Measurements from ENCODE around the gene PAPSS2. TPM values are rescaled to one million over a fixed set of nuclear protein-coding genes. Genes with fewer than 3 reads are reported as not detected.

Gene PAPSS2
- total and polyA plus RNA-seq, 8 donors, result 1.3 to 17.3 (median 10.8) TPM

DNA sequence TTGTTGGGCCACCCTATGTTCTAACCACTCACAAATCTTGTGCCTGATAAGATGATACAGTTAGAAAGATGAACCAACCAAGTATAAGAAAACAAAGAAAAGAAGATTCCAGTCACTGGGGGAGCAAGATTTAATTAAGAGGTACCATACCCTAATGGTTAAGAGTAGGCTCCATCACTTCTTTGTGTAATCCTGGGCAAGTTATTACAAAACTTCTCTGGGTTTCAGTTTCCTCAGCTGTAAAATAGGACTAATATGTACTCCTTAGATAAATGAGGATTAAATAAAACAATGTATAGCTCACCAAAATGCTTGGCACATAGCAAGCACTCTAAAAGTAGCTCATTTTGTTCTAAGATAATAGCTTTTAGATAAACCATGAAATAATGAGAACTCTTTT lies 99.9 kb downstream of the PAPSS2 start:
- Histone ChIP-seq H3K9me3 (no peaks in the 10 kb centered on the region), H3K27me3 (no peaks in the 10 kb centered on the region), H3K4me3 (no peak overlapping the region), H3K27ac (no peak overlapping the region), H3K36me3 (peaks cover under 1 to 46% (median 43%) of the 10 kb centered on the region in 4 donors), H3K4me1 (peaks cover 0 to 7% (median 0%) of the 10 kb centered on the region in 4 donors)
- no peak for DNase-seq
- intact Hi-C loops (cut with DNase I; ENCODE audit: low total_unique reads), result no loop called here
- TF ChIP-seq EP300 (IDR thresholded peaks at IDR 0.05), result no peak
- no peak for TF ChIP-seq POLR2AphosphoS5 (IDR thresholded peaks at IDR 0.05)
- TF ChIP-seq POLR2A (IDR thresholded peaks at IDR 0.05), result no peak
- TF ChIP-seq, protein P1, sequence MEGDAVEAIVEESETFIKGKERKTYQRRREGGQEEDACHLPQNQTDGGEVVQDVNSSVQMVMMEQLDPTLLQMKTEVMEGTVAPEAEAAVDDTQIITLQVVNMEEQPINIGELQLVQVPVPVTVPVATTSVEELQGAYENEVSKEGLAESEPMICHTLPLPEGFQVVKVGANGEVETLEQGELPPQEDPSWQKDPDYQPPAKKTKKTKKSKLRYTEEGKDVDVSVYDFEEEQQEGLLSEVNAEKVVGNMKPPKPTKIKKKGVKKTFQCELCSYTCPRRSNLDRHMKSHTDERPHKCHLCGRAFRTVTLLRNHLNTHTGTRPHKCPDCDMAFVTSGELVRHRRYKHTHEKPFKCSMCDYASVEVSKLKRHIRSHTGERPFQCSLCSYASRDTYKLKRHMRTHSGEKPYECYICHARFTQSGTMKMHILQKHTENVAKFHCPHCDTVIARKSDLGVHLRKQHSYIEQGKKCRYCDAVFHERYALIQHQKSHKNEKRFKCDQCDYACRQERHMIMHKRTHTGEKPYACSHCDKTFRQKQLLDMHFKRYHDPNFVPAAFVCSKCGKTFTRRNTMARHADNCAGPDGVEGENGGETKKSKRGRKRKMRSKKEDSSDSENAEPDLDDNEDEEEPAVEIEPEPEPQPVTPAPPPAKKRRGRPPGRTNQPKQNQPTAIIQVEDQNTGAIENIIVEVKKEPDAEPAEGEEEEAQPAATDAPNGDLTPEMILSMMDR (IDR thresholded peaks at IDR 0.05), result no peak

DNA sequence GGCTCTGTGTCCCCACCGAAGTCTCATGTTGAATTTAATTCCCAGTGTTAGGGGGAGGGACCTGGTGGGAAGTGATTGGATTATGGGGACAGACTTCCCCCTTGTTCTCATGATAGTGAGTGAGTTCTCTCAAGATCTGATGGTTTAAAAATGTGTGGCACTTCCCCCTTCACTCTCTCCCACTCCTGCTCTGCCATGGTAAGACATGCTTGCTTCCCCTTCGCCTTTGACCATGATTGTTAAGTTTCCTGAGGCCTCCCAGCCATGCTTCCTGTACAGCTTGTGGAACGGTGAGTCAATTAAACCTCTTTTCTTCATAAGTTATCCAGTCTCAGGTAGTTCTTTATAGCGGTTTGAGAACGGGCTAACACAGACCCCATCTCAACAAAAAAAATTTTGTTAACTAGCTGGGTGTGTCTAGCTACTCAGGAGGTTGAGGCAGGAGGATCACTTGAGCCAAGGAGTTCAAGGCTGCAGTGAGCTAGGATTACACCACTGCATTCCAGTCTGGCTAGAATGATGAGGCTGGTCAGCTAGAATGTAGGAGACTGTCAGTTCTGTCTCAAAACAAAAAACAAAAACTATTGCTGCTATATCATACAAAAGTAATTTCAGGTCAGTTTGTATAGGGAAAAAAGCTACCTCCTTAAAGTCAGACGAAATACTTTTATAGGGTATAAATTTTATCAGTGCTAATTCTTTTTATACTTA lies 100.7 kb downstream of the PAPSS2 start:
- intact Hi-C loops (cut with DNase I; ENCODE audit: low total_unique reads), result no loop called here
- Histone ChIP-seq H3K9me3 (no peaks in the 10 kb centered on the region), H3K27me3 (no peaks in the 10 kb centered on the region), H3K4me1 (peaks cover 0 to 7% (median 0%) of the 10 kb centered on the region in 4 donors), H3K36me3 (peaks cover 0 to 41% (median 37%) of the 10 kb centered on the region in 4 donors), H3K27ac (no peak overlapping the region), H3K4me3 (no peak overlapping the region)
- no peak for TF ChIP-seq POLR2A (IDR thresholded peaks at IDR 0.05)
- DNase-seq, result no peak
- 79 to 89% (median 86%) methylated on average over 6 of the region's 6 CpGs for WGBS, 5 donors

DNA sequence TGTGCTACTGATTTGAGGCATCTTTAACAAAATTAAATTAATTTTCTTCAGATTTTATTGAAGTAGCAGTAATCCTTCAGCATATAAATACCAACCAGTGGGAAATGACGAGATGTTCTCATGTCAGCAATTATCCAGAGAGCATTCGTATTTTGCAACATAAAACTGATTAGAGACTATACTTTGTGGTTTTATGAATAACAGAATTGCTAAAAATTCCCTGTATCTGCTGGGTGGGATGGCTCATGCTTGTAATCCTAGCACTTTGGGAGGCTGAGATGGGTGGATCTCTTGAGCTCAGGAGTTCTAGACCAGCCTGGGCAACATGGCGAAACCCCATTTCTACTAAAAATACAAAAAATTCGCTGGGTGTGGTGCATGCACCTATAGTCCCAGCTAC lies 101.5 kb downstream of the PAPSS2 start:
- TF ChIP-seq POLR2A (IDR thresholded peaks at IDR 0.05), result no peak
- no peak for TF ChIP-seq POLR2AphosphoS5 (IDR thresholded peaks at IDR 0.05)
- TF ChIP-seq EP300 (IDR thresholded peaks at IDR 0.05), result no peak
- TF ChIP-seq, protein P1 (IDR thresholded peaks at IDR 0.05), result no peak
- Histone ChIP-seq H3K4me1 (peaks cover 0 to 7% (median 0%) of the 10 kb centered on the region in 4 donors), H3K27me3 (no peaks in the 10 kb centered on the region), H3K27ac (no peak overlapping the region), H3K4me3 (no peak overlapping the region), H3K9me3 (no peaks in the 10 kb centered on the region), H3K36me3 (peaks cover 0 to 40% (median 35%) of the 10 kb centered on the region in 4 donors)
- no peak for DNase-seq
- 92 to 98% (median 96%) methylated on average over 4 of the region's 4 CpGs for WGBS, 5 donors
- intact Hi-C loops (cut with DNase I; ENCODE audit: low total_unique reads), result no loop called here

DNA sequence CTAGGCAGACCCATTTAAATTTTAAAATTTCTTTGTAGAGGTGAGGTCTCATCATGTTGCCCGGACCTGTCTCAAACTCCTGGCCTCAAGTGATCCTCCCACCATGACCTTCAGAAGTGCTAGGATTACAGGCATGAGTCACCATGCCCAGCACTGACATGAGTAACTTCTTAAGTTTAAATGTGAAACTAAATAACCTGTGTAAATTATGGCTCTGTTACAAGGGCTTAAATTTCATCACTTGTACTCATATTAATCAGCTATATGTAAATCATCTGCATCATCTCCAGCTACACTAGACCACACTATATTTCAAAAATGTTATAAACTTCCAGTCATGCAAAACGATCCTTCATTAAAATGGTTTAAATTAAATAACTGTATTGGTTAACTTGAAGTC lies 102.2 kb downstream of the PAPSS2 start:
- 62 to 87% (median 75%) methylated on average over 2 of the region's 2 CpGs for WGBS, 5 donors
- Histone ChIP-seq H3K4me3 (no peak overlapping the region), H3K27me3 (no peaks in the 10 kb centered on the region), H3K4me1 (peaks cover 0 to 7% (median 0%) of the 10 kb centered on the region in 4 donors), H3K27ac (no peak overlapping the region), H3K36me3 (peaks cover 0 to 41% (median 36%) of the 10 kb centered on the region in 4 donors), H3K9me3 (no peaks in the 10 kb centered on the region)
- no peak for DNase-seq
- intact Hi-C loops (cut with DNase I; ENCODE audit: low total_unique reads), result no loop called here
- TF ChIP-seq, protein P1 (IDR thresholded peaks at IDR 0.05), result no peak
- TF ChIP-seq POLR2A (IDR thresholded peaks at IDR 0.05) (no peak), POLR2AphosphoS5 (IDR thresholded peaks at IDR 0.05) (peak in 1 of 3 donors; percentile 12), EP300 (IDR thresholded peaks at IDR 0.05) (no peak)
